PC-9 (cell line): ENCODE measurements around the gene NFIX.

Experiments
- CTCF ChIP-seq: fragments of 200-600 bp; sonication (generic); conservative IDR thresholded peaks from 2 replicates; pipeline ENCODE4 v1.6.1; 2017; ENCODE audit warnings: mixed run types, antibody characterized with exemption, mild to moderate bottlenecking, moderate library complexity
- EZH2 ChIP-seq: fragments of 200-600 bp; sonication (generic); IDR thresholded peaks from 2 replicates; pipeline ENCODE4 v1.8.0; 2017; ENCODE audit warnings: antibody characterized with exemption, low read depth

GRCh38 chr19:12969292-12969988 is 25.8 kb upstream of the NFIX start, which contains the start of gene DAND5:
- TF ChIP-seq CTCF (no peak), EZH2 (no peak)
